ENCODE measurements around the gene APC. TPM values are rescaled to one million over a fixed set of nuclear protein-coding genes. Genes with fewer than 3 reads are reported as not detected.
A peak's percentile ranks its signal among the peaks of the same experiment; 100 is the strongest.

The APC gene
- total RNA-seq, 6 experiments from 2014 or later: 12.4 to 34.5 (median 16.9) TPM

- ATAC-seq (no peak), DNase-seq (no peak)
- H3K36me3 ChIP-seq: no peaks in the 10 kb centered on the region
- intact Hi-C loops (cut with DNase I): no loop called here
- H3K27me3 ChIP-seq: no peaks in the 10 kb centered on the region
- no peaks in the 10 kb centered on the region for H3K9me3 ChIP-seq
- TF ChIP-seq CTCF (IDR thresholded peaks at IDR 0.05): no peak
- no peak for TF ChIP-seq POLR2A (IDR thresholded peaks at IDR 0.05)
- WGBS (ENCODE audit: insufficient coverage, low coverage, low lambda C conversion rate, missing lambda C conversion rate): 80% methylated on average over 1 of the region's 5 CpGs
- no peak overlapping the region for H3K4me3 ChIP-seq
- no peaks in the 10 kb centered on the region for H3K4me1 ChIP-seq
- H3K27ac ChIP-seq: no peak overlapping the region
These were observed 108.9 kb downstream of the APC start for GRCh38 chr5:112846556-112846955.

- Histone ChIP-seq H3K9me3 (no peaks in the 10 kb centered on the region), H3K27me3 (no peaks in the 10 kb centered on the region), H3K36me3 (no peaks in the 10 kb centered on the region), H3K27ac (no peak overlapping the region), H3K4me3 (no peak overlapping the region), H3K4me1 (no peaks in the 10 kb centered on the region)
- TF ChIP-seq CTCF (IDR thresholded peaks at IDR 0.05): no peak
- TF ChIP-seq POLR2A (IDR thresholded peaks at IDR 0.05): no peak
- intact Hi-C loops (cut with DNase I): no loop called here
- ATAC-seq: no peak
- DNase-seq: no peak
These were observed 109.6 kb downstream of the APC start for GRCh38 chr5:112847306-112847705.

DNA sequence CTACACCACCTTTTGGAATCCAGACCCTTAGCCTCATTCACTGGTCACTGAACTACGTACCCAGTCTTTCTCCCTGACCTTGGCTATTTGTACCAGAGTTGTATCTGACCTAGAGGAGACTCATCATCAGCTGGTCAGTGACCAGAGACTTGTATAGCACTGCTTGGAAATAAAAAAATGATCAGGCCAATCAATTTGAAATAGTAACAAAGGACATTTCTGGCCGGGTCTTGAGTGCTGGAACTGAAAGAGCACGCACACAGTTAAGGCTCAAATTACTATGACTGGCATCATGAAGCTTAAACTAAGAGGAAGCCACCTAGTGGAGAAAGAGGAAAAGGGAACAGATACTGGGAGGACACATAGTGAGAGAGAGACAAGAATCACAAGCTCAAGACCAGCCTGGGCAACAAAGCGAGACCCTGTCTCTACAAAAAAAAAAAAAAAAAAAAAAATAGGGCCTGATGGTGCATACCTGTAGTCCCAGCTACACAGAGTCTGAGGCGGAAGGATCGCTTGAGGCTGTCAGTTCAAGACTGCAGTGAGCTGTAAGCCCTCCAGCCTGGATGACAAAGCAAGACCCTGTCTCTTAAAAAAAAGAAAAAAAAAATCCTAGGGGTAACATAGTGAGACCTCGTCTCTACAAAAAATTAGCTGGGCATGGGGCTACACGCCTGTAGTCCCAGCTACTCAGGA is 110.6 kb downstream of the APC start:
- no peak for DNase-seq
- intact Hi-C loops (cut with DNase I): no loop called here
- ATAC-seq: peak; percentile 96 to 99 (median 98)
- TF ChIP-seq CTCF (IDR thresholded peaks at IDR 0.05): peak; percentile 53 to 64 (median 59)
- no peak for TF ChIP-seq POLR2A (IDR thresholded peaks at IDR 0.05)
- 21% methylated on average over 7 of the region's 8 CpGs for WGBS (ENCODE audit: insufficient coverage, low coverage, low lambda C conversion rate, missing lambda C conversion rate)
- no peak overlapping the region for H3K27ac ChIP-seq
- no peaks in the 10 kb centered on the region for H3K9me3 ChIP-seq
- no peaks in the 10 kb centered on the region for H3K36me3 ChIP-seq
- no peaks in the 10 kb centered on the region for H3K27me3 ChIP-seq
- no peaks in the 10 kb centered on the region for H3K4me1 ChIP-seq
- H3K4me3 ChIP-seq: no peak overlapping the region

GRCh38 chr5:112849912-112850311 is 112.2 kb downstream of the APC start:
- Histone ChIP-seq H3K4me3 (no peak overlapping the region), H3K4me1 (no peaks in the 10 kb centered on the region), H3K27me3 (no peaks in the 10 kb centered on the region), H3K9me3 (no peaks in the 10 kb centered on the region), H3K36me3 (no peaks in the 10 kb centered on the region), H3K27ac (no peak overlapping the region)
- TF ChIP-seq CTCF (IDR thresholded peaks at IDR 0.05) (no peak), POLR2A (IDR thresholded peaks at IDR 0.05) (no peak)
- 60% methylated on average over 2 of the region's 2 CpGs for WGBS (ENCODE audit: insufficient coverage, low coverage, low lambda C conversion rate, missing lambda C conversion rate)
- DNase-seq (no peak), ATAC-seq (no peak)
- intact Hi-C loops (cut with DNase I): loop anchor here in 1 of 2 donors (10.0 kb wide), 1 partner anchor 75 kb away; the partner anchor contains the start of gene REEP5

All from right lobe of liver (tissue), 6 donors.